GM18868 (cell line): ENCODE measurements around the gene BPIFB1.

Source experiments
- ATAC-seq: cut with Tn5 transposase; IDR thresholded peaks from one replicate; pipeline ENCODE4 v1.9.1; 2021; ENCODE audit warnings: mild to moderate bottlenecking, moderate library complexity; ENCODE audit not compliant: unreplicated experiment

The BPIFB1 gene

DNA sequence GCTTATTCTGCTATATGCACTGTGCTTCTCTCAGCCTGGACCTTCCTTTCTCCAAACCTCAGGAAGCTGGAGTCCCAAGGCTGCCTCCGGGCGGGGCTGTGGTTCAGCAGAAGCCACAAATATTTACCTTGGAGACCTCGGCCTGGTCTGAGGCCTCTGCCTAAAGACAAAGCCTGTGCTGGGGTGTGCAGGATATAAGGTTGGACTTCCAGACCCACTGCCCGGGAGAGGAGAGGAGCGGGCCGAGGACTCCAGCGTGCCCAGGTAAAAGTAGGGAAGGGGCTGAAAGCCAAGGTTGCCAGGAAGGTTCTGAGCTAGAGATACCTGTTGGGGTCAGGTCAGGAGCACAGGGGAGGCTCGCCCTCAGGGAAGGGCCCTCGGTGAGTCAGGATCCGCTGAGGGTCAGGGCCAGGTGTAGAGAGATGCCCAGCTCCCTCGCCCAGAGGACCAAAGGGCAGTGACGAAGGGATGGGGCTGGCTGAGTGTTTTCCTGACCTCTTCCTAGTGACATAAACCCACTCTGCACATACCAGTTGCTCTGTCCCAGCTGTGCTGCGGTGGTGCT lies at the start of gene BPIFB1:
Gene BPIFB1, plus strand, starts transcription at position 224 of the 565 bp plus-strand sequence. CDS start 2,860 bp downstream, outside the sequence.
- ATAC-seq, result no peak

DNA sequence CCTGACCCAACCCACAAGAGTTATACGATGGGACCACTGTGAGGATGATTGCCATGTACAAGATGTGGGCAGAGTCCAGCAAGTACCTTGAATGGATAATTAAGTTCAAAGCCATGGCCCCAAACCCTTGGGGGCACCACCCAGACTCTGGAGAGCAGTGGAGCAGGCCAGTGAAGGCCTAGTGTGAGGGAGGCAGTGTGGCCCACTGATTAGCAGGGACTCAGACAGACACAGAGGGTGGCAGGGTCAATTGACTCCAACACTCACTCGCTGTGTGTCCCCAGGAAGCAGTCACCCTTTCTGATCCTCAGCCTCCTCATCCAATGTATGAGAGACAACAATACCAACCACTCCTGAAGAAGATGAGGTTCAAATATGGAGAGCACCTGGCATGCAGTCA lies 49.0 kb upstream of the BPIFB1 start:
- ATAC-seq, result no peak

- ATAC-seq, result no peak
These were observed 47.3 kb upstream of the BPIFB1 start, which contains the start of gene BPIFA1 for GRCh38 chr20:33235696-33236095. TSS of gene BPIFA1 (plus strand) at chr20:33235996. CDS start at chr20:33237712, 1,716 bp downstream.

GRCh38 chr20:33236351-33236750 lies 46.7 kb upstream of the BPIFB1 start:
- no peak for ATAC-seq

GRCh38 chr20:33237989-33238388 lies 45.0 kb upstream of the BPIFB1 start:
- ATAC-seq, result no peak

DNA sequence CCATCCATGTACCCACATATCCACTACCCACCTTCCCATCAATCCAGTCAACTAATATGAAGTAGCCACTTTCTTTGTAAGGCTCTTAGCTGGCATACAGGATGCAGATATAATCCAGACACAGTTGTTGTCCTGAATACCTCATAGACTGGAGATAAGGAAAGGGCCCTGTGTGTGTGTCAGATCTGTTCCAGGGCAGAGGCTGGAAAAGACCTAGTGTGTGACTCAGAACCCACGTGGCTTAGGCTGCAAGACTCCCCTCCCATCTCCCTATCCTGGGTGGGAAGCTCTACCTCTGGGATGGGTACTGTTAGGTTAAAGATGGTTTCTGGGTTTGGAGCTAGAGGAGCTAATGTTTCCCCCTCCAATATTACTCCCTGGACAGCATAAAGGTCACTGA lies 43.6 kb upstream of the BPIFB1 start:
- no peak for ATAC-seq

DNA sequence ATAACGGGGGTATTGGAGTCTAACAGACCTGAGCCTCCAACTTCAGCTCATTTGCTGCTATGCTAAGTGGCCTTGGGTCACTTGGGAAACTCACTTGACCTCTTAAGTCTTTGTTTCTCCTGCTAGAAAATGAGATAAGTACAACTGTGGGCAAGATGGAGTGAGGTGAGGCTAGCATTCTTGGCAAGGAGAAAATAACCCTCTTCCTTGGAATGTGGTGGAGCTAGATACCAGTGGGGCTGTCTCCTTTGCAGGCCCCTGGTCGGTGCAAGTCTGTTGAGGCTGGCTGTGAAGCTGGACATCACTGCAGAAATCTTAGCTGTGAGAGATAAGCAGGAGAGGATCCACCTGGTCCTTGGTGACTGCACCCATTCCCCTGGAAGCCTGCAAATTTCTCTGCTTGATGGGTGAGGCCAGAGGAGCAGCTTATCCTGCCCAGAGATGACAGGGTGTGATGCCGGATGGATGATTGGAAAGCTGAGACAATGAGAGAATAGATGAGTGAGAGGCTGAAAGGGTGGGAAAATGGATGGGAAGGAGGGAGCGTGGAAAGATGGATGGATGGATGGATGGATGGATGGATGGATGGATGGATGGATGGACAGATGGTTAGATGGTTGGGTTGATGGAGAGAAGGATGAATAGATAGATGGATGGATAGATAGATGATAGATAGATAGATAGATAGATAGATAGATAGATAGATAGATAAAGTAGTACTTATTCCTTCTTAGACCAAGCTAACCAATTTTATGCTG lies 42.9 kb upstream of the BPIFB1 start:
- no peak for ATAC-seq

DNA sequence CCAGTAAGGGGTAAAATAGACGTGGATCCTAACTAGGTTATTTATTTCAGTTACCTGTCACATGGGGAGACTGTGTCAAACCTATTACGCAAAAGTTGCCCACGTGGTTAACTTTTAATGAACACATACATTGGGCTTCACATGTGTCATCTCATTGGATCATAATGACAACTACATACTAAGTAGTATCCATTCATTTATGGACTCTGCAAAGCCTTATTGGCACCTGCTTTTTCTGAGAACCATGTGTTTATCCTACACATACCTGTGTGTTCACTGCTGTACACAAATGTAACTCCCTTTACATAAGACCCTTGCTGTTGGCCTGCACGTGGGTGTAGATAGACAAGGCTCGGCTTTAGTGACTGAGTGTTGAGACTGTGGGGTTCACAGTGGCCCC lies 42.1 kb upstream of the BPIFB1 start:
- no peak for ATAC-seq

- no peak for ATAC-seq
These were observed 40.5 kb upstream of the BPIFB1 start for GRCh38 chr20:33242319-33243100.

DNA sequence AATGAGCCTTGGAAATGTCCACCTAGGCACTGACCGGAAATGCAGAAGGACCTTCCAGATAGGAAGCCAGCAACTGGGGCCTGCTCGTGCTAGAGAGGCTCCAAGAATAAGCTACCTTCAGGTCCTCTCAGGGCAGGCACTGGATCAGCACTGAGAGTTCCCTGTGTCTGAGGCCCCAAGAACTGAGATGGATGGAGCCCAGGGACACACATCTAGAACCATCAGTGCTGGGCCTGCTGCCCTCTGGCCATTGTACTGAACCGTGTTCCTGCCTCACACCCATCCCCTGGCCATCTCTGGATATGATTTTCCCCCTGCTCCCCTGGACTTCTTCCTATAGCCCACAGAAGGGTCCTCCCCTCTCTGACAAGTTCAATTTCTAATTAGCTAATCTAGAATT lies 36.9 kb upstream of the BPIFB1 start:
- ATAC-seq, result no peak

DNA sequence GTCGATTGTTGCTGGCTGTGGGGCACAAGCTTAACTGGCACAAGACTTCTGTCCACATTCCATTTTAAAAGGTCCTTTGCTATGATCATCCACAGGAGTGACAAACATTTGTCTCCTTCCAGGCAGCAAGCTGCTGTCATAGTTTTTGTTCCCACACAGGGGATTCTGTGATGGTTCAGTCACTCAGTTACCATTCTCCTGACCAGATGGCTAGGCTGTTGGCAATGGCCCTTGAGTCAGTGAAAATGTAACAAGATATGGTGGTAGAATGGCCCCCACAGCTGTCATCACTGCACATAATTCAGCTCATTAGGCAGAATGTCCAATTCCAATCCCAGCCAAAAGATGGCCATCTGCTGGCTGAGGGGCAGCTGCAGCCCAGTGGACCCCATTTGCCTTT lies 33.6 kb upstream of the BPIFB1 start:
- ATAC-seq, result no peak

DNA sequence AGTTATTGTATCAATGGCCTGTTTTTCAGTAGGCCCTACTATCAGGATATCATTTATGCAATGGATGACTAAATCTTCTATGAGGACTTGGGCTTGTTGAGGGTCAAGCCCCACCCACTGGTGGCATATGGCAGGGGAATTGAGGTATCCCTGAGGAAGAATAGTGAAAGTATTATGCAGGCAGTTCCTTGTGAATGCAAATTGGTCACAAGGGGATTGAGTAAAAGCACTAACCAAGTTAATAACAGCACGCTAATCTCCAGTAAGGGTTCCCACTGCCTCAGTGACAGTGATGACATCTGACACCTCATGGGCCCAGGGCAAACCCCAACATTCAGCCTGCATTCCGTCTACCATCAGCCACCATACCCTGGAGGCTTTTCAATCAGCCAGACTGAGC lies 32.3 kb upstream of the BPIFB1 start:
- no peak for ATAC-seq

- no peak for ATAC-seq
These were observed 31.5 kb upstream of the BPIFB1 start for GRCh38 chr20:33251496-33251895.

- ATAC-seq, result no peak
These were observed 30.6 kb upstream of the BPIFB1 start for GRCh38 chr20:33252460-33252859.

GRCh38 chr20:33255005-33255404 lies 28.0 kb upstream of the BPIFB1 start:
- no peak for ATAC-seq

- ATAC-seq, result no peak
These were observed 25.8 kb upstream of the BPIFB1 start for GRCh38 chr20:33257237-33257636.

DNA sequence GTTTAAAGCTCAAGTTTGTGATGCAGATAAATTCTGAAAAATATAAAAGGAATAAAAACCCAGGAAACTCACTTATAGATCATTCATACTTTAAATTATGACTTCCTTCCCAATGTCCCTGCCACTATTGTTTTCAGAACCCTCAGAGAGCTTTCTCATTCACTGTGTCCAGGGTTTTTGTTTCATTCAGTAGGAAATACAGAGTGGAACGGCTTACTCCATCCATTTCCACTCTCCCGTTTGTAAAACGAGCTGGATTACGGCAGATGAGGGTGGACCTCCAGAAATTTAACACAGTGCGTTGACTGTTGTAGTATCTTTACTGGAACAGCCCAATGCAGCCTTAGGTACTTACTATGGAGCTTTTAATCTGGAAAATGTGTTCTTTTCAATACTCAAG lies 23.6 kb upstream of the BPIFB1 start:
- no peak for ATAC-seq

- ATAC-seq, result no peak
These were observed 21.5 kb upstream of the BPIFB1 start for GRCh38 chr20:33261465-33261864.

GRCh38 chr20:33262658-33263065 lies 20.4 kb upstream of the BPIFB1 start:
- no peak for ATAC-seq

DNA sequence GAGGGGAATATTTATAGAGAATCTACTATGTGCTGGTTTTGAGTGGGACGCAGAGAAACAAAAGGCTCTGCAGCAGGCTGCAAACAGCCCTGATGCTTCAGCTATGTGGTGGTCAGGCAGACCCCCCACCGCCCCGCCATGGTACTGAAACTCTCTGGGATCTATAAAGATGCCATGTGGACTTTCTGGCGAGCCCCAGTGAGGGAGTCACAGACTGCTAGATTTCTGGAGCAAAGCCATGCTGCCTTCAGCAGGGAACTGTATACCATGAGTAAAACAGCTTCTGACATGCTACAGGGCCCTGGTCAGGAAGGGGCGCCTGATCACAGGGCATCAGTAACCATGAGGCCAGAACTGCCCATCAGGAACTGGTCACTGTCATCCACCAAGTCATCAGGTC lies 19.2 kb upstream of the BPIFB1 start:
- ATAC-seq, result no peak

- no peak for ATAC-seq
These were observed 15.3 kb upstream of the BPIFB1 start for GRCh38 chr20:33267701-33268100.
